Chondrocyte (in vitro differentiated cells): ENCODE results near the gene TOP1. TPM values are rescaled to one million over a fixed set of nuclear protein-coding genes. Genes with fewer than 3 reads are reported as not detected.
A peak's percentile ranks its signal among the peaks of the same experiment; 100 is the strongest.

Experiments used
- DNase-seq: peaks from one replicate; pipeline ENCODE4 v3.0.0; 2021; ENCODE audit warnings: mixed read lengths, low spot score
- H3K27ac Mint-ChIP-seq: one replicate; pipeline ENCODE4 v1.8.0; 2021; ENCODE audit warnings: mild to moderate bottlenecking, moderate library complexity, mixed read lengths; ENCODE audit not compliant: unreplicated experiment
- H3K27me3 Mint-ChIP-seq: 2 replicates; pipeline ENCODE4 v1.8.0; 2021; ENCODE audit warnings: low read depth, mixed read lengths
- H3K36me3 Mint-ChIP-seq: 2 replicates; pipeline ENCODE4 v1.8.0; 2021; ENCODE audit warnings: low read depth, mixed read lengths
- H3K4me1 Mint-ChIP-seq: 2 replicates; pipeline ENCODE4 v1.8.0; 2021; ENCODE audit warnings: low read depth, mild to moderate bottlenecking, mixed read lengths
- H3K4me3 Mint-ChIP-seq: one replicate; pipeline ENCODE4 v1.8.0; 2021; ENCODE audit warnings: mild to moderate bottlenecking, moderate library complexity, mixed read lengths; ENCODE audit not compliant: unreplicated experiment
- H3K9me3 Mint-ChIP-seq: 2 replicates; pipeline ENCODE4 v1.8.0; 2021; ENCODE audit warnings: low read depth, mixed read lengths
- total RNA-seq: library from RNA; stranded (reverse); gene quantifications from 3 replicates; pipeline ENCODE4 v1.2.1, GENCODE V29; 2021
- TF ChIP-seq, protein P1 (sequence below): fragments of 200-600 bp; sonication (generic); IDR thresholded peaks from 2 replicates; pipeline ENCODE4 v1.5.0; 2021; ENCODE audit warnings: antibody characterized with exemption, mild to moderate bottlenecking, moderate library complexity

TOP1 gene
- total RNA-seq, 1 donor from 2014 or later = 39.0 TPM

DNA sequence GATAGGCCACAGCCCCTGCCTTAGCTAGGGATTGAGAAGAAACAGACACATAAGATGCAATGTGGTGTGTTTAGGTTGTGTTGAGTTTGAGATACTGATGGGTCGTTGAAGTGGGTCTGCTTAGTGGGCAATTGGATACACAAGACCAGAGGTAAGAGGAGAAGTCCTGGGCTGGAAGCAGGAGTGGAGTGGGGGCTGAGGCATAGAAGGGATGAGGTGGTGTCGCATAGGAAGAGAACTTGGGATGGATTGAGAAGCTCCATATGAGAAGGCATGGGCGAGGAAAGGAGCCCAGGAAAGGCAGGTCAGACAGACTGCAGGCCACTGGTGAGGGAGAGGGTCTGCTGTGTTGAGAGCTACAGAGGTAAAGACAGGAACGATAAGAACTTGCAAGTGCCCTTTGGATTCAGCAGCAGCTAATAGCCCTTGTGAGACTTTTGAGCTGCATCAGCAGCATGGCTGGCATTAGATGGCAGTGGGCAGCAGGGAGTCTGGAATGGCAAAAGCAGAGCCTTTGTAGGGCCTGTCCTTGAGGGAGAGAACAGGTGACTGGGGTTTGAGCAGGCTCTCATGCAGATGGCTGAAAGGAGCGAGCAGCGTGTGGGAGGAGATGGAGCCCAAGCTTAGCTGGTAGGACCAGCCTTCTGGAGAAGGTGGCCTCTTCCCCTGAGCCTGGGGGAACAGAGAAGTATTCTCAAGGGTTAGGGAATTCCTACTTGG lies 141.9 kb downstream of the TOP1 start:
- DNase-seq = peak; percentile 28
- H3K27ac Mint-ChIP-seq = peak overlapping the region; percentile 59
- H3K36me3 Mint-ChIP-seq = peaks cover 47% of the 10 kb centered on the region
- H3K27me3 Mint-ChIP-seq = no peaks in the 10 kb centered on the region
- TF ChIP-seq, protein P1, sequence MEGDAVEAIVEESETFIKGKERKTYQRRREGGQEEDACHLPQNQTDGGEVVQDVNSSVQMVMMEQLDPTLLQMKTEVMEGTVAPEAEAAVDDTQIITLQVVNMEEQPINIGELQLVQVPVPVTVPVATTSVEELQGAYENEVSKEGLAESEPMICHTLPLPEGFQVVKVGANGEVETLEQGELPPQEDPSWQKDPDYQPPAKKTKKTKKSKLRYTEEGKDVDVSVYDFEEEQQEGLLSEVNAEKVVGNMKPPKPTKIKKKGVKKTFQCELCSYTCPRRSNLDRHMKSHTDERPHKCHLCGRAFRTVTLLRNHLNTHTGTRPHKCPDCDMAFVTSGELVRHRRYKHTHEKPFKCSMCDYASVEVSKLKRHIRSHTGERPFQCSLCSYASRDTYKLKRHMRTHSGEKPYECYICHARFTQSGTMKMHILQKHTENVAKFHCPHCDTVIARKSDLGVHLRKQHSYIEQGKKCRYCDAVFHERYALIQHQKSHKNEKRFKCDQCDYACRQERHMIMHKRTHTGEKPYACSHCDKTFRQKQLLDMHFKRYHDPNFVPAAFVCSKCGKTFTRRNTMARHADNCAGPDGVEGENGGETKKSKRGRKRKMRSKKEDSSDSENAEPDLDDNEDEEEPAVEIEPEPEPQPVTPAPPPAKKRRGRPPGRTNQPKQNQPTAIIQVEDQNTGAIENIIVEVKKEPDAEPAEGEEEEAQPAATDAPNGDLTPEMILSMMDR = no peak
- H3K4me3 Mint-ChIP-seq = no peak overlapping the region
- no peaks in the 10 kb centered on the region for H3K9me3 Mint-ChIP-seq
- H3K4me1 Mint-ChIP-seq = peaks cover 30% of the 10 kb centered on the region

DNA sequence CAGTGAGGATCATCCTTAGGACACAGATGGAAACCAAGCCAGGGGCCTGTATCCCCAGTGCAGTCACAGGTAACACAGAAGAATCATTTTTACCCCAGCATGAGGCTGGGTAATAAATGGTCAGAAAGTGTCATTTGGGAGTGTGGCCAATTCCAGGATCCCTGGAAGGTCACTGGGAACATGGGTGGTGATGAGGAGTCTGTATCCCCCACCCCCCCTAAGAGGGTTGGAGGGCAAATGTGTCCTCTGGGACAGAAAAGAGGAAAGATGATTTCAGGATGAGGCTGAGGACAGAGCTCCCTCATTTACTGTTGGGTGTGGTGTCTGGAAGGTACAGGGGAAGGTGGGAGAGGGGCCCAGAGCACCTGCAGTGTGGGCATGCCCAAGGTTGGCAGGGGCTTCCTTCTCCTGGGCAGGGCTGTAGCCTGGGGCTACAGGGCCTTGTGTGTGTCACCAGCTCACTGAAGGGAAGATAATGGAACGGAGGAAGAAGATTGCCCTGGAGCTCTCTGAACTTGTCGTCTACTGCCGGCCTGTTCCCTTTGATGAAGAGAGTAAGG lies 143.2 kb downstream of the TOP1 start:
- Mint-ChIP-seq H3K36me3 (peaks cover 43% of the 10 kb centered on the region), H3K27me3 (no peaks in the 10 kb centered on the region), H3K9me3 (no peaks in the 10 kb centered on the region), H3K27ac (peak overlapping the region; percentile 66), H3K4me3 (no peak overlapping the region), H3K4me1 (peaks cover 42% of the 10 kb centered on the region)
- peak; percentile 4 for DNase-seq
- TF ChIP-seq, protein P1 = no peak

DNA sequence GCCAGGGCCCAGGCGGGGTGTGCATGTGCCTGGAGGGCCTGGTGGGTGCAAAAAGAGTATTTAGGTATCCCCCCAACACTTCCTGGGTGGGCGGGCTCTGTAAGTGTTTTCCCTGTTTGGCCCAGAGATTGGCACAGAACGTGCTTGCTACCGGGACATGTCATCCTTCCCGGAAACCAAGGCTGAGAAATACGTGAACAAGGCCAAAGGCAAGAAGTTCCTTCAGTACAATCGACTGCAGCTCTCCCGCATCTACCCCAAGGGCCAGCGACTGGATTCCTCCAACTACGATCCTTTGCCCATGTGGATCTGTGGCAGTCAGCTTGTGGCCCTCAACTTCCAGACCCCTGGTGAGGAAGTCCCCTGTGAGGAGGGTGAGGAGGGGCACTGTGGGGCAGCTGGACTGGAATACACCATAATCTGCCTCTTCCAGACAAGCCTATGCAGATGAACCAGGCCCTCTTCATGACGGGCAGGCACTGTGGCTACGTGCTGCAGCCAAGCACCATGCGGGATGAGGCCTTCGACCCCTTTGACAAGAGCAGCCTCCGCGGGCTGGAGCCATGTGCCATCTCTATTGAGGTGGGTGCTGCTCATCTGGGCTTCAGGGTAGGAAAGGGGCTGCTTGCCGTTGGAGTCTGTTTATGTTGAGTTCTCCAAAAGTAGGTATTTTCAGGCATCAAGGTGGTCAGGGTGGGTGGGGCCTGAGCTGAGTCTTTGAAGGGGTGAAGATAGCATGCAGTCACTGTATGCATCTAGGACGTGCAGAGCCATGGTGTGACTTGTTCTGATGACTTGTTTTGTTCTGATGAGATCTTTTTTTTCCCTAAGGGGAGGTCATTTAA lies 143.9 kb downstream of the TOP1 start:
- Mint-ChIP-seq H3K36me3 (peaks cover 38% of the 10 kb centered on the region), H3K9me3 (no peaks in the 10 kb centered on the region), H3K27ac (peak overlapping the region; percentile 66), H3K4me3 (no peak overlapping the region), H3K4me1 (peaks cover 49% of the 10 kb centered on the region), H3K27me3 (no peaks in the 10 kb centered on the region)
- TF ChIP-seq, protein P1 = no peak
- no peak for DNase-seq

DNA sequence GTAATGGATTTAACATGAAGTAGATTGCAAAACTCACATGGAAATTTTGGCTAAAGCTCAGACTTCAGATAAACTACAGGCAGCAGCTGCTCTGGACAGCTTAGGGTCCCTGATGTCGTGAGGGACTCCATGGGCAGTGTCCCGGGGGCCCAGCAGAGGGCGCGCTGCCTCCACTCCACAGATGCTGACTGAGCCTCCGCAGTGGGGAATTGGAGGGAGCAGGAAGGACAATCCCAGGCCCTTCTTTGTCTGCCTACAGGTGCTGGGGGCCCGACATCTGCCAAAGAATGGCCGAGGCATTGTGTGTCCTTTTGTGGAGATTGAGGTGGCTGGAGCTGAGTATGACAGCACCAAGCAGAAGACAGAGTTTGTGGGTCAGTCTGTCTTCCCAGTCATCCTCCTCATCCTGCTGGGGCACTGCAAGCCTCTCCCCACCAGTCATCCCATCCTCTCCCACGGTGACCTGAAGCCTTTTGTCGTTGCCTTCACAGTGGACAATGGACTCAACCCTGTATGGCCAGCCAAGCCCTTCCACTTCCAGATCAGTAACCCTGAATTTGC lies 144.6 kb downstream of the TOP1 start:
- H3K4me1 Mint-ChIP-seq = peaks cover 57% of the 10 kb centered on the region
- H3K27ac Mint-ChIP-seq = peak overlapping the region; percentile 84
- TF ChIP-seq, protein P1 = peak; percentile 95
- no peak for DNase-seq
- peaks cover 39% of the 10 kb centered on the region for H3K36me3 Mint-ChIP-seq
- H3K9me3 Mint-ChIP-seq = no peaks in the 10 kb centered on the region
- H3K4me3 Mint-ChIP-seq = no peak overlapping the region
- H3K27me3 Mint-ChIP-seq = no peaks in the 10 kb centered on the region

DNA sequence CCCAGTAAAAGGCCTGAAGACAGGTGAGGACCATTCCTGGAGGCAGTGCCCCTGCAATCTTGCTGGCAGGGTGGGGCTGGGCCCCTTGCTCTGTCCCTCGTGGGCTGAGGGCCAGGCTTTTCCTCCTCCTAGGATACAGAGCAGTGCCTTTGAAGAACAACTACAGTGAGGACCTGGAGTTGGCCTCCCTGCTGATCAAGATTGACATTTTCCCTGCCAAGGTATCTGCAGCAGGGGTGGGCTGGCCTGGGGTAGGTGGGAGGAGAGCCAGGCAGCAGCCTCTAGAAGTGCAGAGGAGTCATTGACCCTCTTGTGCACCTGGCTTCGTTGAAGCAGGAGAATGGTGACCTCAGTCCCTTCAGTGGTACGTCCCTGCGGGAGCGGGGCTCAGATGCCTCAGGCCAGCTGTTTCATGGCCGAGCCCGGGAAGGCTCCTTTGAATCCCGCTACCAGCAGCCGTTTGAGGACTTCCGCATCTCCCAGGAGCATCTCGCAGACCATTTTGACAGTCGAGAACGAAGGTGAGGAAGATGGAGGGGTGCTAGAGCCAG lies 145.2 kb downstream of the TOP1 start:
- Mint-ChIP-seq H3K4me3 (no peak overlapping the region), H3K27me3 (no peaks in the 10 kb centered on the region)
- TF ChIP-seq, protein P1 = no peak

More for the DNA sequence above, 145.2 kb downstream of the TOP1 start:
- peaks cover 63% of the 10 kb centered on the region for H3K4me1 Mint-ChIP-seq
- H3K9me3 Mint-ChIP-seq = no peaks in the 10 kb centered on the region
- peak overlapping the region; percentile 84 for H3K27ac Mint-ChIP-seq
- H3K36me3 Mint-ChIP-seq = peaks cover 36% of the 10 kb centered on the region
- DNase-seq = no peak
